Right kidney (tissue), 9 donors: ENCODE results near the gene CTSO.
A peak's percentile ranks its signal among the peaks of the same experiment; 100 is the strongest.

Experiments
- DNase-seq: peaks from one replicate; pipeline ENCODE4 v3.0.0-alpha.2; 2016
- long read RNA-seq, 8 donors: transcript quantifications; one replicate each; lab custom pipeline, GENCODE V29; 2026

CTSO gene
- long read RNA-seq, donor 1, transcript CTSO-201 (8 exons, 2,954 nt), result major isoform, 13 of 24 reads
- long read RNA-seq, donor 1, partial matches to known transcripts, result 11 of 24 reads
- long read RNA-seq, donor 1, other reads (novel, unspliced or antisense), result 0 of 24 reads
- long read RNA-seq, donor 2, transcript CTSO-201 (8 exons, 2,954 nt), result major isoform, 10 of 10 reads
- long read RNA-seq, donor 2, partial matches to known transcripts, result 0 of 10 reads
- long read RNA-seq, donor 2, other reads (novel, unspliced or antisense), result 0 of 10 reads
- long read RNA-seq, donor 3, transcript CTSO-201 (8 exons, 2,954 nt), result major isoform, 9 of 9 reads
- long read RNA-seq, donor 3, partial matches to known transcripts, result 0 of 9 reads
- long read RNA-seq, donor 3, other reads (novel, unspliced or antisense), result 0 of 9 reads
- long read RNA-seq, donor 4, transcript CTSO-201 (8 exons, 2,954 nt), result major isoform, 12 of 19 reads
- long read RNA-seq, donor 4, partial matches to known transcripts, result 7 of 19 reads
- long read RNA-seq, donor 4, other reads (novel, unspliced or antisense), result 0 of 19 reads
- long read RNA-seq, donor 5, transcript CTSO-201 (8 exons, 2,954 nt), result major isoform, 14 of 21 reads
- long read RNA-seq, donor 5, partial matches to known transcripts, result 7 of 21 reads
- long read RNA-seq, donor 5, other reads (novel, unspliced or antisense), result 0 of 21 reads
- long read RNA-seq, donor 6, transcript CTSO-201 (8 exons, 2,954 nt), result major isoform, 7 of 7 reads
- long read RNA-seq, donor 6, partial matches to known transcripts, result 0 of 7 reads
- long read RNA-seq, donor 6, other reads (novel, unspliced or antisense), result 0 of 7 reads
- long read RNA-seq, donor 7, transcript CTSO-201 (8 exons, 2,954 nt), result major isoform, 14 of 19 reads
- long read RNA-seq, donor 7, partial matches to known transcripts, result 5 of 19 reads
- long read RNA-seq, donor 7, other reads (novel, unspliced or antisense), result 0 of 19 reads
- long read RNA-seq, donor 8, transcript CTSO-201 (8 exons, 2,954 nt), result major isoform, 12 of 12 reads
- long read RNA-seq, donor 8, partial matches to known transcripts, result 0 of 12 reads
- long read RNA-seq, donor 8, other reads (novel, unspliced or antisense), result 0 of 12 reads

GRCh38 chr4:155953151-155954117, at the start of gene CTSO:
TSS of gene CTSO (minus strand) at chr4:155953866. CDS start at chr4:155953847, 19 bp downstream.
- peak; percentile 96 for DNase-seq

- no peak for DNase-seq
Observed at GRCh38 chr4:156000491-156000890, 46.8 kb upstream of the CTSO start.

GRCh38 chr4:155999725-156000124, 46.1 kb upstream of the CTSO start:
- DNase-seq, result peak; percentile 7

GRCh38 chr4:155995069-155995468, 41.4 kb upstream of the CTSO start:
- no peak for DNase-seq

- no peak for DNase-seq
Observed at GRCh38 chr4:155984106-155984797, 30.6 kb upstream of the CTSO start.

GRCh38 chr4:155982736-155983385, 29.2 kb upstream of the CTSO start:
- no peak for DNase-seq

GRCh38 chr4:155978810-155979209, 25.1 kb upstream of the CTSO start:
- no peak for DNase-seq

- no peak for DNase-seq
Observed at GRCh38 chr4:155975511-155975910, 21.8 kb upstream of the CTSO start.

- no peak for DNase-seq
Observed at GRCh38 chr4:155974996-155975395, 21.3 kb upstream of the CTSO start.

GRCh38 chr4:155974476-155974749, 20.7 kb upstream of the CTSO start:
- DNase-seq, result no peak

GRCh38 chr4:155973639-155974475, 20.2 kb upstream of the CTSO start:
- DNase-seq, result no peak

- no peak for DNase-seq
Observed at GRCh38 chr4:155972098-155972497, 18.4 kb upstream of the CTSO start.

GRCh38 chr4:155966731-155967395, 13.2 kb upstream of the CTSO start:
- DNase-seq, result no peak

GRCh38 chr4:155966171-155966570, 12.5 kb upstream of the CTSO start:
- DNase-seq, result no peak

GRCh38 chr4:155964016-155964891, 10.6 kb upstream of the CTSO start:
- DNase-seq, result no peak

GRCh38 chr4:155962767-155963166, 9.1 kb upstream of the CTSO start:
- no peak for DNase-seq

- no peak for DNase-seq
Observed at GRCh38 chr4:155961575-155961974, 7.9 kb upstream of the CTSO start.

- DNase-seq, result no peak
Observed at GRCh38 chr4:155960522-155960921, 6.9 kb upstream of the CTSO start.
